ENCODE measurements around the gene EXOC2.

GRCh38 chr6:473768-474452 lies 219.0 kb downstream of the EXOC2 start:
- TF ChIP-seq, protein P1, sequence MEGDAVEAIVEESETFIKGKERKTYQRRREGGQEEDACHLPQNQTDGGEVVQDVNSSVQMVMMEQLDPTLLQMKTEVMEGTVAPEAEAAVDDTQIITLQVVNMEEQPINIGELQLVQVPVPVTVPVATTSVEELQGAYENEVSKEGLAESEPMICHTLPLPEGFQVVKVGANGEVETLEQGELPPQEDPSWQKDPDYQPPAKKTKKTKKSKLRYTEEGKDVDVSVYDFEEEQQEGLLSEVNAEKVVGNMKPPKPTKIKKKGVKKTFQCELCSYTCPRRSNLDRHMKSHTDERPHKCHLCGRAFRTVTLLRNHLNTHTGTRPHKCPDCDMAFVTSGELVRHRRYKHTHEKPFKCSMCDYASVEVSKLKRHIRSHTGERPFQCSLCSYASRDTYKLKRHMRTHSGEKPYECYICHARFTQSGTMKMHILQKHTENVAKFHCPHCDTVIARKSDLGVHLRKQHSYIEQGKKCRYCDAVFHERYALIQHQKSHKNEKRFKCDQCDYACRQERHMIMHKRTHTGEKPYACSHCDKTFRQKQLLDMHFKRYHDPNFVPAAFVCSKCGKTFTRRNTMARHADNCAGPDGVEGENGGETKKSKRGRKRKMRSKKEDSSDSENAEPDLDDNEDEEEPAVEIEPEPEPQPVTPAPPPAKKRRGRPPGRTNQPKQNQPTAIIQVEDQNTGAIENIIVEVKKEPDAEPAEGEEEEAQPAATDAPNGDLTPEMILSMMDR (IDR thresholded peaks at IDR 0.05), result no peak
- no peak for TF ChIP-seq POLR2A (IDR thresholded peaks at IDR 0.05)

All from thyroid gland (tissue), 4 donors.